COLO829 (cell line): ENCODE measurements around the gene SCN4B.
A peak's percentile ranks its signal among the peaks of the same experiment; 100 is the strongest.

Source experiments
- DNase-seq: peaks from one replicate; pipeline ENCODE4 v3.0.0; 2012; ENCODE audit warnings: low spot score

SCN4B gene

GRCh38 chr11:118152020-118152551, 537 bp downstream of the SCN4B start:
- DNase-seq: no peak

DNA sequence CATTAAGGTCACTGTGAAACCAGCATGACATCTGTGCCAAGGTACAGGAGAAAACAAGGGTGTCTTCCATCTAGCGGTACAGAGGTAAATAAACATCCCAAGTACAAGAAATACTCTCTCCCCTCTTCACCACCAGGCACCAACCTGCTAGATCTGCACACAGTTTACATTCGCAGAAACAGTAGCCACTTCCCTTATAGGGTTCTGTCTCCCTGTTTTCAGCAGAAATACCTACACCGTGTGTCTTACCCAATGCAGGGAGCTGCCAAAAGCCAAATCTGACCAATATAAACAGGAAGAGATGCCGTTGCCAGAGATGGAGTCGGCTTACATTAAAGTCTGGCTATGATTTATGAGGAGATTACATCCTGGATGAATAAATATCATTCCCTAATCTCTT, 1.2 kb downstream of the SCN4B start:
- no peak for DNase-seq

DNA sequence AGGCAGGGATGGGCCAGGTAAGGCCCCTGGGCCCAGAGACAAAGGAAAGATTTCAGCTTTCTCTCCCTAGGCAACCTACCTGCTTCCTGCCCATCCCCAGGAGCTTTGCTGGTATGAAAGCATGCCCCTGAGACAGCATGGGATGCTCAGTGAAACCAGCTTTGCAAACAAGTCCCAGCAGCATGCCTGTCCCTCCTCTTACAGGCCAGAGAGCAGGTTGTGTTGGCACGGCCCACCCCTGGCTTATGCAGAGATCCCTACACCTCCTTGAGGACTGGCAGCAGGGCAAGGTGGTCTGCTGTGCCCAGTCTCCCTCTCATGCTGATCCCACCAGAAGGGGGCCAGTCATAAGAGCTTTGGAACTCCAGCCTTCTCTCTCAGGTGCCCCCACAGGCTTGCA, 3.1 kb downstream of the SCN4B start:
- DNase-seq: no peak

- DNase-seq: no peak
These were observed 3.8 kb downstream of the SCN4B start for GRCh38 chr11:118148856-118149255.

DNA sequence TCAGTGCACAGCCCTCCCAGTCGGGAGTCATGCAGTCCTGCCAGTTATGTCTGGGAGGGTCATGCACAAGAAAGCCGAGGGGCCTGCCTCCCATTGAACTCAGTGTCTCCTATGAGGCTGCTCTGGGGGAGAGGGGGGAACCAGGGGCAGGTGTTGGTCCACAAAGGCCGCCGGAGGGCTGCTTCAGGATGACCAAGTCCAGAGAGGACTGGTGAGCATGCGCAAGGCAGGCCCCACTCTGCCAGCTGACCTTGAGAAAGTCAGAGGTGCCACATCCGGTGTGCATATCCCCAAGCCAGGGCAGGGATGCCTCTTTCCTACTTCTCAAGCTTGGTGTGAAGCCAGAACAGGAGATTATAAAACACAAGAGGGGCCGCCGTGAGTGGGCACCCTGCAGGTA, 4.4 kb downstream of the SCN4B start:
- no peak for DNase-seq

GRCh38 chr11:118147502-118147901, 5.1 kb downstream of the SCN4B start:
- no peak for DNase-seq

GRCh38 chr11:118146554-118146953, 6.1 kb downstream of the SCN4B start:
- DNase-seq: no peak

DNA sequence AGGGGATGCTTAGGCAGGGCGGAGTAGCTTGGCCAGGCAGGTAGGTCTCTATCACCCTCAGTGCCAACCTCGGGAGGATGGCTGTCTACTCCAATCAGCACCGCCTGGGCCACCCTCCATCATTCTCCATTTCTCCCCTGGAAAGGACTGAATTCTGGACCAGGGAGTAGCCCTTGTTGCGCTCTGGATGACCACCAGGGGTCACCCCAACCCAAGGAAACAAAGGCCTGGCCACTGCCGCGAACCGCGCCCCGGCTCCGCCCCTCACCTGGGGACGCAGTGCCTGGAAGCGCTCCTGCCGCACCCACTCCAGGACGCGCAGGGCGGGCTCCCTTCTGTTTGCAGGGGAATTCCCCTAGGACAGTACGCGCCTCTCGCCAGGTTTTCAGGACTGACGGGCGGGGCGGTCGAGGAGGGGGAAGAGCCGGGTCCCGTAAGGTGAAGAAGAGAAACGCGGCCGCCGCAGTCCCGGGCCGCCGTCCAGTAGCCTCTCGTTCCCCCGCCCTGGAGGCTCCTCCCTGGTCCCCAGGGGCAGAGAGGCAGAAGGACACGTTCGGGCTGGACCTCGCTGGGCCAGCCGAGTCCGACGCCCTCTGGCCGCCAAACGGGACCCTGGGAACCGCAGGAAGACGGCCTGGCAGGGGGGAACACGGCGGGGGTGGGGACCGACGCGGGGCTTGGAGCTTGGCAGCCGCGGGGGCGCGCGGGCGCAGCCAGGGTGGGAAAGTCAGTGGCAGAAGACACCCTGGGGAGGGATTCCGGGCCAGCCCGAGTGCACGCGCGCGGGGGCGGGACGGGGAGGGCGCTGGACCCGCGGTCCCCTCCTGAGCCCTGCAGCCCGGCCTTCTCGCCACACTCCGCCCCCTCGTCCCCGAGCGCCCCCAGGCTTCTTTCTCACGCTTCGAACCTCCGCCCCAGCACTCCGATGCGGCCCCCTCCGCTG, 7.1 kb downstream of the SCN4B start:
- peak; percentile 95 for DNase-seq

GRCh38 chr11:118144301-118145268, 8.0 kb downstream of the SCN4B start:
- no peak for DNase-seq

DNA sequence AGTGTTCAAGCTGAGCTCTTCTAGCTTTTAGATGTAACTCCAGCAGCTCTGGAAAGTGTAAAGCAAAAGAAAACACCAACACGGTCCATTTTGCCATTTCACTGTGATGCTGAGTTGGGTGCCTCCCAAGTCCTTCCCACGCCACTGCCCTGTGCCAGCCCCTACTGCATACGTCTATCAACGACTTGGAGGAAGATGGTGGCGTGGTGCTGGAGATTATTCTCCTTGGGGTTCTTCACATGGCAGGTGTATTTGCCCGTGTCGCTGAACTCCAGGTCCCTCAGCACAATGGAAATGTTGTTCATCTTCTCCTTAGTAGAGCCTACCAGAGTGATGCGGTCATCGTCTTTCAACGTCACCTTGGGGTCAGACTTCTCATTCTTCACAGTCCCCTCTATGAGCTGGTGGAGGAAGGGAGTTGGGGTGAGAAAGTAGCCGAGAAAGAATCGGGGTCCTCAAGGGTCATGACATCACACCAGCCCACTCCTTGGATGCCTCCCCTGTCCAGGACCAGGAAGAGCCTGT, 8.9 kb downstream of the SCN4B start:
- DNase-seq: no peak

- no peak for DNase-seq
These were observed 9.8 kb downstream of the SCN4B start for GRCh38 chr11:118142809-118143208.

DNA sequence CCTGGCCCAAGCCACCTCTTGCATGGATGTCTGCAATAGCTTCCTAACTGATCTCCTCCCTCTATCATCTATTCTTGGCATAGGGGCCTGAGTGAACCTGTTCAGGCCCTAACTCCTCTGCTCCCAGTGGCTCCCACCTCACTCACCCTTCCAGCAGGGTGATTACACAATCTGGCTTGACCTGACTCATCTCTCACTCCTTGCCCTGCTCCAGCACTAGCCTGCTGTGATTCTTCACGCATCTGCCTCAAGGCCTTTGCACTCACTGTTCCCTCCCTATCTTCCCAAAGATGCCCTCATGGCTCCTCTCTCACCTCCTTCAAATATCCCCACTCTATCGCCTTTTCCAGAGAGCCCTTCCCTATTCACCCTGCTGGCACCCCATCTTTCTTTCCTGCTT, 10.5 kb downstream of the SCN4B start:
- no peak for DNase-seq

GRCh38 chr11:118139578-118139977, 13.0 kb downstream of the SCN4B start:
- peak; percentile 41 for DNase-seq

DNA sequence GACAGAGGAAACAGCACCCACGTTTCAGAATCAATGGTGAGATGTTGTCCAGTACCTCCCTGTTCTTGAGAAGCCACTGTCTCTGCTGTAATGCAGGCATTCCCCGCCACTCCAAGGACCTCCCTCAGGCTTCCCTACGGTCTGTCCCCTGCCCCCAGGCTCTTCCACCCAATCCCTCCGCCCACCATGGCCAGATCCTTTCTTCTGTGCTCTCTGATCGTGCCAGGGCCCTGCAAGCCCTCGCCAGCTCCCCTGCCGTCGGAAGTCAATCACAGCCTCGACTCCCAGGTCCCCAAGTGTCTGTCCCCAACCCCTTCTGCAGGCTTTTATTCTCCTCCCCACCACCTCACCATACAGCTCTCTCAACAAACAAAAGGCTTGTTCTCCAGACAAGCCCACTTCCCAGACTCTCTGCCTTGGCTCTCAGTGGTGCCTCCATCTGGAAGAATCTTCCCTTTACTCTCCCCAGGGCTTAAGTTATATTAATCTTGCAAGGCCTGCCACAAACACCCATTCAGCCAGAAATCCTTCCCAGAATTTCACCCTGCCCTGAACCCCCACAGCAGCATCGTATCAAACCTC, 13.7 kb downstream of the SCN4B start:
- DNase-seq: no peak

DNA sequence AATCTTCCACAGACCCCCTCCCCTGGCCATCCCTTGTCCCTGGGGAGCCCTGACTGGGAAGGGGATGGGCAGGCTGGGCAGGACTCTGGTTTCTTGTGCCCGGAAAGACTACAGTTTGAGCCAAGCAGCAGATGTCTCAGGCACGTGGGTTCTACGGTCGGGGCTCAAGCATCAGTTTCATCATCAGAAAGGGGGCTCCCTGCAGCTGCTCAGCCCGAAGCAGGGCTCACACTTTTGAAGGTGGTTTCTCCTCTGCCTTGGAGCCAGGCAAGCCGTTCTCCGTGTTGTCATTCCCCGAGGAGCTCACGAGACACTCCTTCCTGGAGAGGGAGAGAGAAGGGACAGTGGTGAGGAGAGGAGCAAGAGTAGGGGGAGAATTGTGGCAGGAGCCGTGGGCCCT, 15.8 kb downstream of the SCN4B start:
- no peak for DNase-seq

GRCh38 chr11:118136341-118136740, 16.3 kb downstream of the SCN4B start:
- DNase-seq: no peak

GRCh38 chr11:118135796-118136165, 16.8 kb downstream of the SCN4B start:
- no peak for DNase-seq

DNA sequence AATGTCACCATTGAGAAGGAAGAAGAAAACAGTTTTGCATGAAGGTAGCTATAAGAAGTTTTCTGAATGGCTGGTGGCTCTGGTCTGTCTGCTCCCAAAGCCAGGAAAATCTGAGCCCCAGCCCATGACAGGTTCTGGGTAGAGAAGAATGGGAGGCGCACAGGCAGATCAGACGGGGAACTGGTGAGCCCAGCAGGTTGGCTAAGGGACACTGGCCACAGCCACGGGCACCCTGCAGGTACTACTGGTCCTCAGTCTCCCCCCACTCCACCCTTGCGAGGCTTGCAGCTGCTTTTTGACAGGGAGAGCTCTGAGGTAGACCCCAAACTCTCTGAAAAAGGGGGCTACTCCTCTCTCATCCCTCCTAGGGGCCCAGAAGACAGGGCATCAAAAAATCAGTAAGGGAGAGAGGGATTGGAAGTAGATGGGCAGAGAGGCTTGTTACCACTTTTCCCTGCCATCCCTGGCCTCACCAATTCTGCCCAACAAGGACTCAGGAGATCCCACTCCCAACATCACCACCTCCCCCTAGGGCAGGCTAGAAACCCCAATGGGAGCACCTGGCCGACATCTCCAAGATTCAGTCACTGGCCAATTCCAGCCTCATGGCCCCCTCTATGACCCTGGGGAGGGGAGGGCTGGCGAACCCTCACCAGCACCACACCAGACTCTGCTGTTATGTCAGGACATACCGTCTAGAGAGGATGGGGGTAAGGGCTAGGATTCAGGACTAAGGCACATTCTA, 17.4 kb downstream of the SCN4B start:
- no peak for DNase-seq

DNA sequence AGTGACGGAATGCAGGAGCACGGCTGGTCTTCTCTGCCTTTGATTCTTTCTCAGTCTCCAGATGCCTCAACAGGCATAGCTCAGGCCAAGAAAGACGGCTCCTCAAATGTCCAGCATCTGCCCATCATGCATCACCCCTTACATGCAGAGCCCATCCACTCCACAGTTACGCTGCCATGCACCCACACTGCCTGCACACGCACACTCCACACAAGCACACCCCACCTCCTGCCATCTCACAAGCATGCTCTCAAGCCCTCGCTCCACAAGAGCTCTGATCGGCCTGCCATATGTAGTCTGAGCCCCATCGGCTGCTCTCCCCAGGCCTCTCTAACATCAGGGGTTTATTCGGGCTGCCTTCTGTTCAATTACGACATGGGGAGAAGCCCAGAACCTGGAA, 18.8 kb downstream of the SCN4B start:
- no peak for DNase-seq

- no peak for DNase-seq
These were observed 20.1 kb downstream of the SCN4B start for GRCh38 chr11:118132385-118133151.
